ENCODE measurements around the gene PCCA.
A peak's percentile ranks its signal among the peaks of the same experiment; 100 is the strongest.
"Not testable (repeated sequence)": the region's sequence is repeated elsewhere in the genome, so short reads cannot be mapped to it uniquely, and the experiment has no call there.

Gene PCCA

GRCh38 chr13:100098445-100099116, 9.7 kb downstream of the PCCA start:
- DNase-seq (ENCODE audit: low spot score): no peak

GRCh38 chr13:100099117-100099445, 10.2 kb downstream of the PCCA start:
- not testable (repeated sequence) for DNase-seq (ENCODE audit: low spot score)

GRCh38 chr13:100100115-100100879, 11.4 kb downstream of the PCCA start:
- DNase-seq (ENCODE audit: low spot score): no peak

- DNase-seq (ENCODE audit: low spot score): no peak
Observed at GRCh38 chr13:100102042-100102441, 13.1 kb downstream of the PCCA start.

GRCh38 chr13:100106005-100106404, 17.1 kb downstream of the PCCA start:
- no peak for DNase-seq (ENCODE audit: low spot score)

GRCh38 chr13:100106705-100107104, 17.8 kb downstream of the PCCA start:
- no peak for DNase-seq (ENCODE audit: low spot score)

- DNase-seq (ENCODE audit: low spot score): peak; percentile 14
Observed at GRCh38 chr13:100108913-100109507, 20.1 kb downstream of the PCCA start.

- no peak for DNase-seq (ENCODE audit: low spot score)
Observed at GRCh38 chr13:100110269-100110668, 21.4 kb downstream of the PCCA start.

GRCh38 chr13:100112186-100112838, 23.4 kb downstream of the PCCA start:
- no peak for DNase-seq (ENCODE audit: low spot score)

GRCh38 chr13:100115693-100116254, 26.9 kb downstream of the PCCA start:
- no peak for DNase-seq (ENCODE audit: low spot score)

- no peak for DNase-seq (ENCODE audit: low spot score)
Observed at GRCh38 chr13:100124265-100124664, 35.4 kb downstream of the PCCA start.

- no peak for DNase-seq (ENCODE audit: low spot score)
Observed at GRCh38 chr13:100125946-100126345, 37.1 kb downstream of the PCCA start.

GRCh38 chr13:100128373-100128772, 39.5 kb downstream of the PCCA start:
- DNase-seq (ENCODE audit: low spot score): no peak

GRCh38 chr13:100128838-100129237, 39.9 kb downstream of the PCCA start:
- no peak for DNase-seq (ENCODE audit: low spot score)

- DNase-seq (ENCODE audit: low spot score): peak; percentile 4
Observed at GRCh38 chr13:100129605-100130004, 40.7 kb downstream of the PCCA start.

- DNase-seq (ENCODE audit: low spot score): no peak
Observed at GRCh38 chr13:100130092-100130491, 41.2 kb downstream of the PCCA start.

GRCh38 chr13:100130930-100131511, 42.1 kb downstream of the PCCA start:
- DNase-seq (ENCODE audit: low spot score): no peak

GRCh38 chr13:100131863-100132574, 43.1 kb downstream of the PCCA start:
- DNase-seq (ENCODE audit: low spot score): no peak

GRCh38 chr13:100138859-100139491, 50.1 kb downstream of the PCCA start:
- DNase-seq (ENCODE audit: low spot score): no peak

GRCh38 chr13:100139817-100140216, 50.9 kb downstream of the PCCA start:
- no peak for DNase-seq (ENCODE audit: low spot score)

- DNase-seq (ENCODE audit: low spot score): no peak
Observed at GRCh38 chr13:100140441-100140840, 51.5 kb downstream of the PCCA start.
